GM18511 (cell line): ENCODE data around the gene ATG7.

Source experiments
- ATAC-seq: cut with Tn5 transposase; IDR thresholded peaks from one replicate; pipeline ENCODE4 v1.9.1; 2021; ENCODE audit warnings: mild to moderate bottlenecking, moderate library complexity; ENCODE audit not compliant: unreplicated experiment

The ATG7 gene

GRCh38 chr3:11602886-11603527 is 330.8 kb downstream of the ATG7 start:
- ATAC-seq, result no peak

- ATAC-seq, result no peak
Measured at GRCh38 chr3:11603628-11604027, 331.4 kb downstream of the ATG7 start.

- ATAC-seq, result no peak
Measured at GRCh38 chr3:11604139-11604892, 332.1 kb downstream of the ATG7 start.

GRCh38 chr3:11605398-11605797 is 333.2 kb downstream of the ATG7 start:
- no peak for ATAC-seq

GRCh38 chr3:11606090-11606784 is 334.0 kb downstream of the ATG7 start:
- no peak for ATAC-seq

- no peak for ATAC-seq
Measured at GRCh38 chr3:11606865-11607440, 334.8 kb downstream of the ATG7 start.
